RWPE2 (cell line): ENCODE data around the gene DYNAP.

ENCODE experiments used
- ATAC-seq: fragments of 200-7000 bp; cut with Tn5 transposase; 3 replicates; pipeline ENCODE4 v1.9.1; 2021; ENCODE audit warnings: low read depth
- DNase-seq: peaks from one replicate; pipeline ENCODE4 v3.0.0-alpha.2; 2020; ENCODE audit warnings: low spot score
- H3K27ac ChIP-seq: fragments of 450-650 bp; 2 replicates; pipeline ENCODE4 v1.5.1; 2017; ENCODE audit warnings: mild to moderate bottlenecking; ENCODE audit not compliant: poor library complexity, severe bottlenecking
- H3K27me3 ChIP-seq: fragments of 250-450 bp; sonication (Bioruptor Pico); 2 replicates; pipeline ENCODE4 v1.5.1; 2021; ENCODE audit warnings: mild to moderate bottlenecking, moderate library complexity; ENCODE audit not compliant: insufficient read depth, poor library complexity, severe bottlenecking
- H3K36me3 ChIP-seq: fragments of 250-450 bp; sonication (Bioruptor Pico); 2 replicates; pipeline ENCODE4 v1.5.1; 2020; ENCODE audit warnings: low read depth, mild to moderate bottlenecking, moderate library complexity
- H3K4me1 ChIP-seq: fragments of 250-450 bp; sonication (Bioruptor Pico); 2 replicates; pipeline ENCODE4 v1.5.1; 2021; ENCODE audit warnings: mild to moderate bottlenecking, moderate library complexity; ENCODE audit not compliant: insufficient read depth, poor library complexity, severe bottlenecking
- H3K4me3 ChIP-seq: fragments of 250-450 bp; sonication (Bioruptor Pico); 2 replicates; pipeline ENCODE4 v1.5.1; 2021; ENCODE audit warnings: mild to moderate bottlenecking, moderate library complexity; ENCODE audit not compliant: severe bottlenecking
- H3K9me3 ChIP-seq: fragments of 250-450 bp; sonication (Bioruptor Pico); 2 replicates; pipeline ENCODE4 v1.5.1; 2021; ENCODE audit warnings: mild to moderate bottlenecking, moderate library complexity; ENCODE audit not compliant: severe bottlenecking
- TF ChIP-seq, protein P1 (sequence below): fragments of 450-650 bp; IDR thresholded peaks from one replicate; pipeline ENCODE4 v1.5.1; 2017; ENCODE audit warnings: mild to moderate bottlenecking, moderate library complexity; ENCODE audit not compliant: poor library complexity, severe bottlenecking

DYNAP gene

DNA sequence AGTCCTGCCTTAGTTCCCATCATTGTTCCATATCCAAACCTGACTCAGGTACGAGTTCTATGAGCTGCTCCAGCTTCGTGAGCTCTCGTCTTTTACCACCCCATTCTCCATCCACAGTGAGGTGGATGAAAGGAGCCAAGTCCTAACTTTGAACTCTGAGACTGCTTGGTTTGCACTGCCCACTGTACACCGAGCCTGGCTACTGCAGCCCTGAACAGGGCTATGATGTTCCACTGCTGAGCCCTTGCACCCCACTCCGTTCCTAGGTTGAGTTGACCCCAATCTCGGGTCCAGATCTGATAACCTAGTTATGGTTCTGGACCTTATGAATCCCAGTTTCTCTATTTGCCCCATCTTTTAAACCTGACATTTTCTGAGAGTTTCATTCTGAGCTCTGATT is 5.3 kb upstream of the DYNAP start:
- Histone ChIP-seq H3K36me3 (no peaks in the 10 kb centered on the region), H3K27ac (no peak overlapping the region), H3K4me3 (no peak overlapping the region), H3K9me3 (no peaks in the 10 kb centered on the region), H3K4me1 (no peaks in the 10 kb centered on the region), H3K27me3 (no peaks in the 10 kb centered on the region)
- ATAC-seq (no peak), DNase-seq (no peak)
- TF ChIP-seq, protein P1, sequence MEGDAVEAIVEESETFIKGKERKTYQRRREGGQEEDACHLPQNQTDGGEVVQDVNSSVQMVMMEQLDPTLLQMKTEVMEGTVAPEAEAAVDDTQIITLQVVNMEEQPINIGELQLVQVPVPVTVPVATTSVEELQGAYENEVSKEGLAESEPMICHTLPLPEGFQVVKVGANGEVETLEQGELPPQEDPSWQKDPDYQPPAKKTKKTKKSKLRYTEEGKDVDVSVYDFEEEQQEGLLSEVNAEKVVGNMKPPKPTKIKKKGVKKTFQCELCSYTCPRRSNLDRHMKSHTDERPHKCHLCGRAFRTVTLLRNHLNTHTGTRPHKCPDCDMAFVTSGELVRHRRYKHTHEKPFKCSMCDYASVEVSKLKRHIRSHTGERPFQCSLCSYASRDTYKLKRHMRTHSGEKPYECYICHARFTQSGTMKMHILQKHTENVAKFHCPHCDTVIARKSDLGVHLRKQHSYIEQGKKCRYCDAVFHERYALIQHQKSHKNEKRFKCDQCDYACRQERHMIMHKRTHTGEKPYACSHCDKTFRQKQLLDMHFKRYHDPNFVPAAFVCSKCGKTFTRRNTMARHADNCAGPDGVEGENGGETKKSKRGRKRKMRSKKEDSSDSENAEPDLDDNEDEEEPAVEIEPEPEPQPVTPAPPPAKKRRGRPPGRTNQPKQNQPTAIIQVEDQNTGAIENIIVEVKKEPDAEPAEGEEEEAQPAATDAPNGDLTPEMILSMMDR: no peak

DNA sequence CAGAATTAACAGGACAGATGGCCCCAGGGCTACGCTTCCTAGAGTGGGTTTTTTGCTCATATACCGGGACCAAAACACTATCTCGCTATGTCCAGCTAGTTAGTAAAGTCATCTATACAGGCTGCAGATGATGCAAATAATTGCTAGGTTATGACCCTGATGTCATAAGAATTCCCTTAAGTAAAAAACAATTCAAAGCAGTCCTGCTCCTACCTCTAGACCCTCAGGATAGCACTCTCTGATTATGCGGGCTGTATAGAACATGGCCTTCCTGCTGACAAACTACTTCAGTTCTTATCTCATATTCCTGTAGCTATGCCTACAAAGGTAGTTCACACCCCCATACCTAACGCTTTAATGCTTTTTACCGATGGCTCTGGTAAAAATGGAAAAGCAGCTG is 13.2 kb downstream of the DYNAP start:
- no peak for DNase-seq
- TF ChIP-seq, protein P1: no peak
- Histone ChIP-seq H3K4me3 (no peak overlapping the region), H3K27me3 (no peaks in the 10 kb centered on the region), H3K27ac (no peak overlapping the region), H3K4me1 (peaks cover 13% of the 10 kb centered on the region), H3K36me3 (no peaks in the 10 kb centered on the region), H3K9me3 (no peaks in the 10 kb centered on the region)
- no peak for ATAC-seq

DNA sequence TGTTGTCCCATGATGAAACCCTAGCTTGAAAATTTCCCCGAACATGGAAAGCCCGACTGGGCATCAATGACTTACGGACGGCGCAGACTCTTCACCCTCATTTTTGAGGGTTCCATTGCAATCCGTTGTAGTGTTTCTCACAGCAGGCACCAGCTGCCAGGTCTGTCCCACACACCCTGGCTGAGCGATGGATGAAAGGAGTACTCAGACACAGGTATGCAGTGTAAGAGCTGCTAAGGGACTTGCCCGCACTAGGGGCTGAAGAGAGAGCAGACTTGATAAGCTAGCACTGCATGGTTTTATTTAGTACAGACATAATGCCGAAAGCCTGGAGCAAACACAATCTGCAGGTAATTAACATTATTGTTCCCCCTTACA is 15.8 kb downstream of the DYNAP start:
- DNase-seq (no peak), ATAC-seq (no peak)
- H3K9me3 ChIP-seq: no peaks in the 10 kb centered on the region
- no peaks in the 10 kb centered on the region for H3K36me3 ChIP-seq
- H3K4me3 ChIP-seq: no peak overlapping the region
- H3K27ac ChIP-seq: no peak overlapping the region
- H3K27me3 ChIP-seq: no peaks in the 10 kb centered on the region
- TF ChIP-seq, protein P1: no peak
- H3K4me1 ChIP-seq: peaks cover 13% of the 10 kb centered on the region

DNA sequence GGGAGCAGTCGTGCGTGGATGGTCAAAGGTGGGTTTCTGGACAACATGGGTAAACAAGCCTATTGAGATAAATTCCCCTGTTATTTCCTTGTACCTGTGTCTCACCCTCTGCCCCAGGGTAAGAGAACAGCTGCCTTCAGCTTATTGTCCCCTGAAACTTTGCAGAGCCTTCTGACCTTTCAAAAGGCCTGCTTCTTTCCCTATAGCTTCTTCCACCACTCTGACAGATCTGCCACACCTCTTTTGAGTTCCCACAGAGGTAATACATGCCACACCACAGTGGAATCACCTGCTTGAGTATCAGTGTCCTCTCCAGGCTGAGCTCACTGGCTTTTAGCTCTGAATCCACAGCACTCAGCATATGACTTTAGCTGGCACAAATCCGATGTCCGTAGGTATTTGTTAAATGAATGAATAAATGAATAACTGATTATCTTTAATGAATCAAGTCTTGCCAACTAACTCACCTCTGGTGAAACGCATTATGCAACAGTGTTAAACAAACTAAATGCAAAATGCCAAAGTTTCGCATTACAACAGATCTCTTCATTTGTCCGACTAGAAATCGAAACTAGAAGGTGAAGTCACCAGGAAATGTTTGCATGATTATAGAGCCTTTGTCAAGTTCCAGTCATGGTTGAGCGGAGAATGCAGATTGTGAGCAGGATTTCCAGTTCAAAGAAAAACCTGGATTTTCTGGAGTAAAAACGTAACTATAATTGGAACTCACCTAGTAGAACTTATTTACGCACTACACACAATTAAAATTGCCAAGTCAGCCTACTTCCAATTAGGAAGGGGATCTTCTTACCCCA is 16.4 kb downstream of the DYNAP start:
- Histone ChIP-seq H3K9me3 (no peaks in the 10 kb centered on the region), H3K27me3 (no peaks in the 10 kb centered on the region), H3K27ac (peak overlapping the region; percentile 63), H3K4me3 (peak overlapping the region; percentile 20), H3K36me3 (no peaks in the 10 kb centered on the region), H3K4me1 (peaks cover 18% of the 10 kb centered on the region)
- TF ChIP-seq, protein P1: no peak
- ATAC-seq: peak; percentile 62
- no peak for DNase-seq

DNA sequence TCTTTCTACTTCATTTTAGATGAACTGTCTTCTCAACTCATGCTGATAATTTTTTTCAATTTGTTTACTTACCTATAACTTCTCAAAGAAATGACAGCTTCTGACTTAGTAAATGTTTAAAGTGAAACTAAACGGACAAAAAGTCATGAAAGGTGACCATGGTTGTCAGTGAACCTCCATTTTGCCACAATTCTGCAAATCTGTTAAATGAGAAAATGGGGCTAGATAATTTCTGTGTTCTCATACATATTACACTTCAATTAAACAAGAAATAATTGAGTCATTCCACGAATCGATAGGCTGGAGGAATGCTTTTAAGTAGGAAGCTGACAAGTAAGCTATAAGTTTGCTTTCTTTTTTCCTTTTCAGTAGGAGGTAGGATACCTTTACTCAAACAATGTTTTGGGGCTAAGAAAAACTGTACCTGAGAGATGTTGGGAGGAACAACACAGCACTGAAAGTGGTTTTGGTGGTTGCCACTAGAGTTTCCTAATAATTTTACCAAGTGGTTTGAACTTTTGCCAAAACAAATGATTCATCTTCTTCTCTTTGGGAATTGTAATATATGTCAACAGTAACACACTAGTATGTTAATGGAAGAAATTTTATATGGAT is 17.1 kb downstream of the DYNAP start:
- no peak for DNase-seq
- H3K4me3 ChIP-seq: peak overlapping the region; percentile 20

More for the DNA sequence above, 17.1 kb downstream of the DYNAP start:
- Histone ChIP-seq H3K36me3 (no peaks in the 10 kb centered on the region), H3K4me1 (peaks cover 21% of the 10 kb centered on the region), H3K9me3 (no peaks in the 10 kb centered on the region), H3K27ac (peak overlapping the region; percentile 63), H3K27me3 (no peaks in the 10 kb centered on the region)
- ATAC-seq: peak; percentile 55
- TF ChIP-seq, protein P1: no peak
